RCC 7860 (cell line): ENCODE results near the gene IFT43.

Experiments used
- DNase-seq: peaks from one replicate; pipeline ENCODE4 v3.0.0-alpha.2; 2015; ENCODE audit warnings: low spot score
- FAIRE-seq: peaks from 2 replicates; lab custom pipeline; 2012; peaks lifted over from hg19 to GRCh38; lab: Jason Lieb, UNC

The IFT43 gene

GRCh38 chr14:76067536-76067935, 82.0 kb downstream of the IFT43 start:
- no peak for FAIRE-seq
- DNase-seq: no peak

GRCh38 chr14:76073717-76074116, 88.2 kb downstream of the IFT43 start:
- FAIRE-seq: no peak

GRCh38 chr14:76077340-76077739, 91.8 kb downstream of the IFT43 start:
- FAIRE-seq: no peak

More at GRCh38 chr14:76073717-76074116, 88.2 kb downstream of the IFT43 start:
- no peak for DNase-seq

GRCh38 chr14:76078501-76078900, 92.9 kb downstream of the IFT43 start:
- DNase-seq (no peak), FAIRE-seq (no peak)

More at GRCh38 chr14:76077340-76077739, 91.8 kb downstream of the IFT43 start:
- no peak for DNase-seq

GRCh38 chr14:76080025-76080424, 94.5 kb downstream of the IFT43 start:
- FAIRE-seq: no peak
- no peak for DNase-seq

GRCh38 chr14:76080471-76080870, 94.9 kb downstream of the IFT43 start:
- no peak for DNase-seq
- FAIRE-seq: no peak

- FAIRE-seq: no peak
- no peak for DNase-seq
These were observed 96.1 kb downstream of the IFT43 start for GRCh38 chr14:76081642-76082041.

- DNase-seq: no peak
- FAIRE-seq: no peak
These were observed 98.5 kb downstream of the IFT43 start for GRCh38 chr14:76083796-76084765.

DNA sequence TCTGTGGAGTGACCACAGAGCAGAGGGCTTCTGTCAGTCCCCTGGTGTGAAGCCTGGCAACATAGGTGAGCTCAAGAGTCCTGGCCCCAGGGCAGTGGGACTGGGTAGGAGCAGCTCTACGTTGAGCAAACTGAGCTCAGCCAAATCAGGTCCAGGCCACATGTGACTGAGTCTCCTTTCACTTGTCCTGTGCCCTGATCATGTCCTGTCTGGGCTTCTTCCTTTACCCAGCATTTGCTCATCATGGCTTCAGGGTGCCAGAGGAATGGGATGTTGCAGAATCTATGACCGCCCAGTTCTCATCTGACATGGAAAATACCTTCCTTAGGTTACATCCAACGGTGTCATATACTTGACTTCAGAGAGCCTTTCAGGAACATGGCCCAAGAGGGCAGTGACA, 99.8 kb downstream of the IFT43 start:
- DNase-seq: no peak
- no peak for FAIRE-seq

GRCh38 chr14:76086636-76087035, 101.1 kb downstream of the IFT43 start:
- FAIRE-seq: no peak
- DNase-seq: no peak

GRCh38 chr14:76088326-76088725, 102.8 kb downstream of the IFT43 start:
- DNase-seq (no peak), FAIRE-seq (no peak)

DNA sequence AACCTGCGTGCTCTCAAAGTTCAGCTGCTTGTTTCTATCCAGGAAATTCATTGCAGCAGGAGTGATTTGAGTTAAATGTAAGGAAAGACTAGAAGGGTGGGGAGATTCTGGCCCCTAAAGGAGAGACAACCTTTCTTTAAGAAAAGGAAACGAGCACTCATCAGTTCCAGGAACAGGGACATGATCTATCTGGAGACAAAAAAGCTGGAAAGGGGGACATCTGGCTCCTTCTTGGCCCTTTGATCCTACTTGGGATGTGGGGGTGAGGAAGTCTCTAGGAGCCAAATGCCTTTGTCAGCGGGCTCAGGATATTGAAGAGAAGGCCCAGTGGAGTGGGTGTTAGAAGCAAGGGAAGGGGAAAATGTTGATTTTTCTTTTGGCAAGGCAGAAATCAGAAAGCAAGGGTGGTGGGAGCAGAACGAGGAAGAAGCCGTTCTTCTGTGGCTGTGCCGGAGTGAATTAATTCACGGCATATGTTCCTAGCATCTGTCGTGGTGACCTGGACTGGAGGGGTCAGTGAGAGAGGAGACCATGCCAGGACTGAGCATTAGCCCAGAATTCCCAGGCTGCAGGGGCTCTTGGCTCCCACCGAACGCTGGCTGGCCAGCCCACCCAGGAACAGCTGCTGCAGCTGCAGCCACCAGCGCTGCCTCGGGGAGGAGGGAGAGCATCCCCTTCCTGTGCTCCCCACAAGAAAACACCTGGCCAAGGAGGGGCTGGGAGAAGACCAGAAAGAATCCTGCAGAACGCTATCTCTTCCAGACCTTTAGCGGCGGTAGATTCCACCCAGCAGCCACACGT, 103.4 kb downstream of the IFT43 start:
- no peak for DNase-seq
- no peak for FAIRE-seq

DNA sequence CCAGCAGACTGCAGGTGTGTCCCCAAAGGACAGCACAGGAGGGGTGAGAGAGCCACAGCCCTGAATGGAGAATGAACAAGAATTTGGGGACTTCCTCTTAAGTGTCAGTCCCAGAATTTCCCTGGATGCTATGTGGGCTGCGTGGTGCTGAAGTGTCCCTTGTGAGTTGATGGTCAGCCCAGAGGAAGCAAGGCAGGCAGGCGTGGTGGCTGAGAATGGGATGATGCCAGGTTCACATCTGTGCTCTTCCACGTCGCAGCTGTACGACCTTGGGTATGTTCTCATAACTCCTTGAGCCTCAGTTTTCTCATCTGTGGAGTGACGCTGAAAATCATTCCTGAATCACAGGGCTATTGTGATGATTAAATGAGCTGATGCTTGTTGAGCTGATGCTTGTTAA, 104.0 kb downstream of the IFT43 start:
- FAIRE-seq: no peak
- no peak for DNase-seq

DNA sequence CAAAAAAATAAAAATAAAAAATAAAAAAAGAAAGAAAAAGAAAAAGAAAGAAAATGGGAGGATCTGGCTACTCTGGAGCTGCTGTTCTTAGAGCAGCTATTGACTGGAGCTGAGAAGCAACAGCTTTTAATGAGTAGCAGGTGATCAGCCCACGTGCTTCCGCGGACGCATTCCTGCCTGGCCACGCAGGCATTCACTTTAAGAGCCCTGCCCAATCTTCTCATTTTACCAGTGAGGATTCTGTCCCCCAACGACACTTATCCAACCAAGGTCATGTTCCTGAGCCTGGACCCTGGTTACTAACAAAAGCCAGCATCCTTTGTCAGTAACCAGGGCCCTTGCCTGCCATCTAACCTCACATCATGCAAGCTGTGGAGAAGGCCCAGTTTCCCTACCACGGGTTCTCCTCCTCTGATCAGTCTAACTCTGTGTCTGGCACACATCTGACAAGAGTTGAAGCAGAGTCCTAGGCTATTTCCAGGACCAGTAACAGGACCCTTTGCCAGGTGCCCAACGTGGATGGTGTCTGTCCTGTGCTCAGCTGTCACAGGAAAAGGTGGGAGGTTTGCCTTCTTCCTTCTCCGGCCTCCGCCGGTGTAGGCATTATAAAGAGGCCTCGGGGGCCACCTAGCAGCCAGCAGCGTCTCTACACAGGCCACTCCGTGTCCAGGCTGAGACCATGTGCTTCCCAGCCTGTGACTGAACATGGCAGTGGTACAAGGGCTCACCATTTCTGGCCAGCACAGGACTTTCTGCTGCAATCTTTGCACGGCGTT, 105.2 kb downstream of the IFT43 start:
- no peak for FAIRE-seq

DNA sequence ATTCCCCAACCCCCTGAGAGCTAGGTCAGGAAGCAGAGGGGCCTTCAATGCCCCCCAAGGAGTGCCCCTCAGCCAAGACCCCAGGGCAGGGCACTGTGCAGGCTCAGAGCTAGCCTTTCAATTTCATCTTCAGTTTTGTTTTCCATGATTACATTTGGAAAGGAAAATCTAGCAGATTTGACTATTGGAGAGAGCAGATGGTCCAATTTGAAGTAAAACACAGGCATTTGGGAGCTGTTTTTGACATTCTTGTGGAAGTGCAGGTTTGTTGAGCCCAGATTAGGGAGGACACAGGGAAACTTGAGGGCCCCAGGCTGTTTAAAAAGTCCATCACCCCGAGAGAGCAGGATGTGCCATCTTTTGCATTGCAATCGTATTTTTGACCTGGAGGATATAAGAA, 107.5 kb downstream of the IFT43 start:
- FAIRE-seq: no peak

More for the DNA sequence above, 105.2 kb downstream of the IFT43 start:
- DNase-seq: no peak

GRCh38 chr14:76096257-76096656, 110.7 kb downstream of the IFT43 start:
- DNase-seq: no peak
- FAIRE-seq: no peak

More for the DNA sequence above, 107.5 kb downstream of the IFT43 start:
- DNase-seq: no peak

DNA sequence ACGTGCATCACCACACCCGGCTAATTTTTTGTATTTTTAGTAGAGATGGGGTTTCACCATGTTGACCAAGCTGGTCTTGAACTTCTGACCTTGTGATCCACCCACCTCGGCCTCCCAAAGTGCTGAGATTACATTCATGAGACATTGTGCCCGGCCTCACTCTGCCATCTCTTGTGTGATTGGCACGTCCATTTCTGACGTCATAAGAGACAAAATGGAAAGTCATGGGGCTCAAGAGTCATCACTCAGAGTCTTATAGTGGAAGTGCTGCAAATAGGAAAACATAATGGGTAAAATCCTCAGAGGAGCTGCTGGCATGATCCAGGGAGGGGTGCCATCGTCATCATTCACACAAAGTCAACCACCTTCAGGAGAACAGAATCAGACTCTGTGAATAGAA, 112.0 kb downstream of the IFT43 start:
- no peak for DNase-seq
- FAIRE-seq: no peak

GRCh38 chr14:76098047-76098446, 112.5 kb downstream of the IFT43 start:
- no peak for DNase-seq
- no peak for FAIRE-seq

GRCh38 chr14:76098916-76099675, 113.5 kb downstream of the IFT43 start:
- no peak for DNase-seq
- no peak for FAIRE-seq

- no peak for DNase-seq
- FAIRE-seq: no peak
These were observed 114.7 kb downstream of the IFT43 start for GRCh38 chr14:76100236-76100635.
